Hepatocyte (in vitro differentiated cells): Measurements from ENCODE around the gene FALEC. TPM values are rescaled to one million over a fixed set of nuclear protein-coding genes. Genes with fewer than 3 reads are reported as not detected.
"Not testable (repeated sequence)": the region's sequence is repeated elsewhere in the genome, so short reads cannot be mapped to it uniquely, and the experiment has no call there.

Source experiments
- DNase-seq: peaks from one replicate; pipeline ENCODE4 v3.0.0-alpha.2; 2016; ENCODE audit warnings: low spot score
- H2AFZ ChIP-seq: fragments of 200-600 bp; sonication (generic); 2 replicates; pipeline ENCODE4 v1.6.0; 2016; ENCODE audit warnings: antibody characterized with exemption, mild to moderate bottlenecking
- H3K27ac ChIP-seq: fragments of 200-600 bp; sonication (generic); 2 replicates; pipeline ENCODE4 v1.5.1; 2016; ENCODE audit warnings: mild to moderate bottlenecking
- H3K27me3 ChIP-seq: fragments of 200-600 bp; sonication (generic); 2 replicates; pipeline ENCODE4 v1.6.1; 2016
- H3K36me3 ChIP-seq: fragments of 200-600 bp; sonication (generic); replicated peaks from 2 replicates; pipeline ENCODE4 v1.5.1; 2016; ENCODE audit warnings: low read depth; ENCODE audit not compliant: insufficient read depth
- H3K4me1 ChIP-seq: fragments of 200-600 bp; sonication (generic); 2 replicates; pipeline ENCODE4 v1.5.1; 2016; ENCODE audit warnings: mild to moderate bottlenecking, moderate library complexity; ENCODE audit not compliant: insufficient read depth
- H3K4me2 ChIP-seq: fragments of 200-600 bp; sonication (generic); 2 replicates; pipeline ENCODE4 v1.6.0; 2016
- H3K4me3 ChIP-seq: fragments of 200-600 bp; sonication (generic); 2 replicates; pipeline ENCODE4 v1.5.1; 2016; ENCODE audit warnings: mild to moderate bottlenecking
- H3K79me2 ChIP-seq: fragments of 200-600 bp; sonication (generic); 2 replicates; pipeline ENCODE4 v1.6.0; 2017; ENCODE audit warnings: mild to moderate bottlenecking
- H3K9me2 ChIP-seq: fragments of 200-600 bp; sonication (generic); replicated peaks from 2 replicates; pipeline ENCODE4 v1.6.0; 2017; ENCODE audit warnings: mild to moderate bottlenecking; ENCODE audit not compliant: insufficient read depth
- H3K9me3 ChIP-seq: fragments of 200-600 bp; sonication (generic); 2 replicates; pipeline ENCODE4 v1.5.1; 2016; ENCODE audit warnings: low read depth, mild to moderate bottlenecking
- H4K20me1 ChIP-seq: fragments of 200-600 bp; sonication (generic); 2 replicates; pipeline ENCODE4 v1.6.0; 2016; ENCODE audit warnings: mild to moderate bottlenecking; ENCODE audit not compliant: insufficient read depth, poor library complexity, severe bottlenecking
- CTCF ChIP-seq: fragments of 200-600 bp; sonication (generic); IDR thresholded peaks from 2 replicates; pipeline ENCODE4 v1.5.1; 2016; ENCODE audit warnings: antibody characterized with exemption, mild to moderate bottlenecking; ENCODE audit not compliant: poor library complexity
- EZH2 ChIP-seq: fragments of 200-600 bp; sonication (generic); IDR thresholded peaks from 2 replicates; pipeline ENCODE4 v1.6.1; 2016; ENCODE audit warnings: antibody characterized with exemption, mild to moderate bottlenecking, borderline replicate concordance
- EZH2phosphoT487 ChIP-seq: fragments of 200-600 bp; sonication (generic); IDR thresholded peaks from one replicate; pipeline ENCODE4 v1.6.1; 2018; ENCODE audit warnings: antibody characterized with exemption, mild to moderate bottlenecking, low read depth, moderate library complexity; ENCODE audit not compliant: unreplicated experiment, severe bottlenecking
- WGBS: methylation state at CpG from one replicate; pipeline ENCODE4 v1.1.6; 2016; ENCODE audit warnings: low lambda C conversion rate; ENCODE audit errors: missing lambda C conversion rate; 5-methylcytosine and 5-hydroxymethylcytosine counted together
- polyA plus RNA-seq: library from polyadenylated mRNA; unstranded; fragments of >200 nt; fragmentation: Nextera tagmentation; extraction: Ambion mirVana; gene quantifications from 2 replicates; pipeline ENCODE4 v1.2.1, GENCODE V29; 2016
- total RNA-seq: library from RNA; depleted of rRNA; stranded (reverse); fragments of >200 nt; gene quantifications from 2 replicates; pipeline ENCODE4 v1.2.3, GENCODE V29; 2014

Gene FALEC
- total and polyA plus RNA-seq, 2 experiments from 2014 or later, result 0.39 TPM; not detected in 1

DNA sequence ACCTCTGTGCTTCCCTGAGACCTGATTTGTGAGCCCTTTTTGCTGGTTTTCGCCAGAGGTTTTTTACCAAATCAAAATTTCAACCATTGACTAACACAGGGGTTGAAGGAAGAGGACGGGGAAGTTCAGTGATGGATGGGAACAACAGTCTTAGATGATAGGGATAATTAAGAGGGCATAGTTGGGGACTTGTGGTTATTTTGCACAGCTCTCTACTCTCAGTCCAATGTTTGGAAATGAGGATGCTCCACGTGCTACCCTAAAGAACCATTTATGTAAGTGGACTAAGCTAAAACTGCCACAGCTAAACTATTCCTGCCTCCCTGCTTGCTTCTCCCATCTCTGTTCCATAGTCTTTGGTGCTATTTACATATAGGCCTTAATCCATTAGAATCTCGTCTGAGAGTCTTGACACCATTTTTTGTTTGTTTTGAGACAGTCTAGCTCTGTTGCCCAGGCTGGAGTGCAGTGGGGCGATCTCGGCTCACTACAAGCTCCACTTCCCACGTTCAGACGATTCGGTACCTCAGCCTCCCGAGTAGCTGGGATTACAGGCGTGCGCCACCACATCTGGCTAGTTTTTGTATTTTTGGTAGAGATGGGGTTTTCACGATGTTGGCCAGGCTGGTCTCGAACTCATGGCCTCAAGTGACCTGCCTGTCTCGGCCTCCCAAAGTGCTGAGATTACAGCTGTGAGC, 64.5 kb downstream of the FALEC start:
- Histone ChIP-seq H3K4me3 (peak overlapping the region; percentile 32), H2AFZ (peak overlapping the region; percentile 52), H3K27ac (peak overlapping the region; percentile 98), H3K9me2 (no peaks in the 10 kb centered on the region), H4K20me1 (peaks cover 40% of the 10 kb centered on the region), H3K36me3 (peaks cover 6% of the 10 kb centered on the region), H3K79me2 (peaks cover 53% of the 10 kb centered on the region), H3K4me2 (peak overlapping the region; percentile 82), H3K9me3 (no peaks in the 10 kb centered on the region), H3K4me1 (peaks cover 7% of the 10 kb centered on the region), H3K27me3 (no peaks in the 10 kb centered on the region)
- 74% methylated on average over 15 of the region's 15 CpGs for WGBS
- TF ChIP-seq CTCF (no peak), EZH2phosphoT487 (no peak), EZH2 (no peak)
- no peak for DNase-seq

GRCh38 chr1:150580966-150581365, 65.4 kb downstream of the FALEC start:
- not testable (repeated sequence) for H3K9me3 ChIP-seq, H3K36me3 ChIP-seq, H3K4me2 ChIP-seq, H3K27ac ChIP-seq, DNase-seq, H2AFZ ChIP-seq, H3K4me3 ChIP-seq, H3K27me3 ChIP-seq, H3K9me2 ChIP-seq, H3K4me1 ChIP-seq
- H4K20me1 ChIP-seq, result peaks cover 31% of the 10 kb centered on the region
- 98% methylated on average over 3 of the region's 3 CpGs for WGBS
- peaks cover 44% of the 10 kb centered on the region for H3K79me2 ChIP-seq

GRCh38 chr1:150581437-150581836, 65.9 kb downstream of the FALEC start:
- not testable (repeated sequence) for H3K36me3 ChIP-seq, H3K4me2 ChIP-seq, DNase-seq, H2AFZ ChIP-seq, H3K27ac ChIP-seq, H3K27me3 ChIP-seq, H3K4me1 ChIP-seq, H3K9me2 ChIP-seq, H3K9me3 ChIP-seq, H3K4me3 ChIP-seq
- peaks cover 40% of the 10 kb centered on the region for H3K79me2 ChIP-seq
- H4K20me1 ChIP-seq, result peaks cover 27% of the 10 kb centered on the region
- WGBS, result 98% methylated on average over 7 of the region's 7 CpGs

GRCh38 chr1:150581962-150582361, 66.4 kb downstream of the FALEC start:
- H3K27ac ChIP-seq, result not testable (repeated sequence)

DNA sequence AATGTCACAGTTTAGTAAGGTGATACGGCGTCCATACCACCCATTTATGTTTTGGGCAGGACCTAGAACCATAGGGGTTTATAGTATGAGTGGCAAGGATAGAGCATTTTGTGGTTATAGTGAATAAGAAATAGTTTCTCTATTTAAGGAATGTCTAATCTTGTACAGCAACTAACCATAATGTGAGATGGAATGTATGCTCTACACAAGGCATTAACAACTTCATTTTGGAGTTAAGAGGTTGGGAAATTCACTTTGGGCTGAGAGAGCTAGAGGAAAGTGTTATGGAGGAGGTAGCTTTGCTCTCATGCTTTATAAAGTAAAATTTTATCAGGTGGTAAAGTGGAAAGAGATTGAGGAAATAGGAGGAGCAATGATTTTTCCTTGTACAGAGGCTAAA, 66.8 kb downstream of the FALEC start:
- peaks cover 30% of the 10 kb centered on the region for H3K79me2 ChIP-seq
- H3K27me3 ChIP-seq, result no peaks in the 10 kb centered on the region
- no peaks in the 10 kb centered on the region for H3K9me3 ChIP-seq
- no peak overlapping the region for H3K27ac ChIP-seq
- H3K4me2 ChIP-seq, result no peak overlapping the region
- no peaks in the 10 kb centered on the region for H3K36me3 ChIP-seq
- peaks cover 17% of the 10 kb centered on the region for H4K20me1 ChIP-seq
- TF ChIP-seq CTCF, result no peak
- no peak for TF ChIP-seq EZH2
- TF ChIP-seq EZH2phosphoT487, result no peak
- H2AFZ ChIP-seq, result no peak overlapping the region
- no peaks in the 10 kb centered on the region for H3K9me2 ChIP-seq
- no peak for DNase-seq
- WGBS, result 100% methylated on average over 2 of the region's 2 CpGs
- peaks cover 7% of the 10 kb centered on the region for H3K4me1 ChIP-seq
- H3K4me3 ChIP-seq, result no peak overlapping the region

More at GRCh38 chr1:150581962-150582361, 66.4 kb downstream of the FALEC start:
- not testable (repeated sequence) for H3K36me3 ChIP-seq, H2AFZ ChIP-seq, H3K27me3 ChIP-seq, H3K4me3 ChIP-seq, H3K9me3 ChIP-seq, H3K4me2 ChIP-seq, H3K9me2 ChIP-seq, DNase-seq, H3K4me1 ChIP-seq
- peaks cover 34% of the 10 kb centered on the region for H3K79me2 ChIP-seq
- H4K20me1 ChIP-seq, result peaks cover 21% of the 10 kb centered on the region
- WGBS, result 98% methylated on average over 14 of the region's 14 CpGs
